Effector CD8-positive, alpha-beta T cell (primary cell): ENCODE results near the gene MYH15.

Experiments used
- DNase-seq: peaks from one replicate; lab custom pipeline; 2025; lab: John Stamatoyannopoulos, UW

Gene MYH15

DNA sequence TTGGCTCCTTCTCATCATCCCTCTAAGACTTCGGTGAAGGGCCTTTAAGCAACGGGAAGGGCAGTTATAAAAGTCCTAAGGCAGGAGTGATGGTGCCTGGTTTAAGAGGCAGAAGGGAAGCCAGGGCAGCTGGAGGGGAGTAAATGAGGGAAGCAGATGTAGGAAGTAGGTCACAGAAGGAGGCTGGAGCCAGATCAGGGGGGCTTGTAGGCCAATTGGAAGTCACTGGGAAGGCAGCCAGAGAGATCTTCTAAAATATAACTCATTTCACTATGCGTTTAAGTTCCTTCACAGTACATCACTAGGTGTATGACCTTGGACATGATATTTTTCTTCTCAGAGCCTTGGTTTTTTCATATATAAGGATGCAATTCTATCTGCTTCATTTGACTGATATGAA, 94.7 kb downstream of the MYH15 start:
- DNase-seq = no peak

DNA sequence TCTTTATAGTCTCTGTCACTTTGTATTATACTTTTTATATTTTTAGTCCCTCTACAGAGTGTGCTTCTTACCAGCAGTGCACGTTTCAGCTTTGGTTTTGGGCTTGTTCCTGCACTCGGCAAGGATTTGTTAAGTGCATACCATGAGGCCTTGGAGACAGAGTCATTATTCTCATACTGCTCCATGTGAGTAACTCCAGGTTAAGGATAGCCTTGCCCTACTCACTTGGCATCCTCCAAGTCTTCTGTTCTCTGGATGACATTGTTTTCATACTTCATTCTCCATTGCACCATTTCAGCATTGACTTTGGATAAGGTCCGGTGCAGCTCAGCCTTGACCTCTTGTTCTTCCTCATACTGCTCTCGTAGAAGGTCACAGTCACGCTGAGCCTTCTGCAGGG, 96.4 kb downstream of the MYH15 start:
- DNase-seq = no peak

DNA sequence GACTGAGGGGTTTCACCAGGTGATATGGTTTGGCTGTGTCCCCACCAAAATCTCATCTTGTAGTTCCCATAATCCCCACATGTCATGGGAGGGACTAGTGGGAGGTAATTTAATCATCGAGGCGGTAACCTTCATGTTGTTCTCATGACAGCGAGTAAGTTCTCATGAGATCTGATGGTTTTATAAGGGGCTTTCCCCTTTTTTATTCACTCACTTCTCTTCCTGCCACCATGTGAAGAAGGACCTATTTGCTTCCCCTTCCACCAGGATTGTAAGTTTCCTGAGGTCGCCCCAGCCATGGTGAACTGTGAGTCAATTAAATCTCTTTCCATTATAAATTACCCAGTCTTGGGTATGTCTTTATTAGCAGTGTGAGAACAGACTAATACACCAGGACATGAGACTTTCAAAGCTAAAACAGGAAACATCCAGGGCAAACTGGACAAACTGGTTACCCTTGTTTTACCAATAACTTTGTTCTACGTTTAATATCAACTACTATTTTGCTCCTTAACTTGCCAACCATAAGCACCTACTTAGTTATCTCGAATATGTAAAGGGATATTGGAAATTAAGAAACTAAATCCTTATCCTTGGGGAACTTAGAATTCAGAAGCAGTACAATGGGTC, 98.2 kb downstream of the MYH15 start:
- no peak for DNase-seq

DNA sequence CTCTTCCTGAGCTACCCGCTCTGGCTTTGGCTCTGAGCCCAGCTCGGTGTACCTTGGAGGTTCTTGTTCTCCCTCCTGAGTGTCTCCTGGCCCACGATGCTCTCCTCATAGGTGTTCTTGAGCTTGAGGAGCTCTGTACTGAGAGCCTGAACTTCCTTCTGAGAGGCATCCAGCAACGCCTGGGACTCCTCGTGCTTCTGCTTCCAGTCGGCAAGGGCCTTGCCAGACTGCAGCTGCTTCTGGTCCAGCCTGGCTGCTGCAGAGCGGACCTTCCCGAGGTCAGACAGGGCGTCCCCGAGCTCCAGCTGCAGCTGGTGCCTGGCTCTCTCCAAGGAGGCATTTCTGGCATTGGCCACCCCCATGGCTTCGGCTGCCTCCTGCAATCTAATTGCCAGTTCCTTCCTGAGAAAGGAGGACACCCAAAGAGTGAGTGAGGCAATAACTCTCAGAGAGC, 99.8 kb downstream of the MYH15 start:
- DNase-seq = no peak

- no peak for DNase-seq
Measured at GRCh38 chr3:108409800-108410178, 100.6 kb downstream of the MYH15 start.

DNA sequence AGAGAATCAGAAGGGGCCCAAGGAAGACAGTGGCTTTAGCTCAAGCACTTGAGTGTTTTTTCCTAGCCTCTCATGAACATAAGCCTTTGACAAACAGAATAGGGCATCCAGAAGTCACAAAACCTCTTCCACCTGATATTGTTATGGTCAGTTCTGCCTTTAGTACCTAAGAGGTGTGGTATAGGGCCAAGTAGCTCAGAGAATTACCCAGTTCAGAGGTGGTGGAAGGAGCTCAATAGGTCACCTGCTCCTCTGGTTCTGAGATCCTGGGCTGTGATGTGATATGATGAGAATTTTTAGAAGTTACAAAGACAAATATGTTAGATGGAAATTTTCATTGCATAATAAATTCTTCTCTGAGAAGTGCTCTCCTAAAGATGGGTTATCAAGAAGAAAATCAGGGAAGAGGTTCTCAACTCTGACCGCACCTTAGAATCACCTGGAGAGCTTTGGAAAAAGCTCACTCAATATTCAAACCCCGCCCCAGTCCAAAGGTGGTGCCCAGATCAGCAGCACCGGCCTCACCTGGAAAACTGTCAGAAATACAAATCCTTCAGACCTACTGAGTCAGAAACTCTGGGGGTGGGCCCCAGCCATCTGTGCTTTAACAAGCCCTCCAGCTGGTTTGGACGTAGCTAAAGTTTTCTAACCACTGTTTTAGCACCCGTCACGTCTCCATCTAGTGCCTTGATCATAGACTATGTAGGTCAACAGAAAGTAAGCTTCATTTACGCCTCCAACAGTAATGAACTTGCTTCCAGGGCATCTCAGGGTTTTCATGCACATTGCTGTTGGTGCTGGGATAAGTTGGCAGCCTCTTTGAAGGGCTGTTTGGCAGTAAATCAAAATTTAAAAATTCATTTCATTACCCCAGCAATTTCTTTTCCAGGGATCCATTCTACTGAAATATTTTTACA, 101.3 kb downstream of the MYH15 start:
- DNase-seq = no peak

DNA sequence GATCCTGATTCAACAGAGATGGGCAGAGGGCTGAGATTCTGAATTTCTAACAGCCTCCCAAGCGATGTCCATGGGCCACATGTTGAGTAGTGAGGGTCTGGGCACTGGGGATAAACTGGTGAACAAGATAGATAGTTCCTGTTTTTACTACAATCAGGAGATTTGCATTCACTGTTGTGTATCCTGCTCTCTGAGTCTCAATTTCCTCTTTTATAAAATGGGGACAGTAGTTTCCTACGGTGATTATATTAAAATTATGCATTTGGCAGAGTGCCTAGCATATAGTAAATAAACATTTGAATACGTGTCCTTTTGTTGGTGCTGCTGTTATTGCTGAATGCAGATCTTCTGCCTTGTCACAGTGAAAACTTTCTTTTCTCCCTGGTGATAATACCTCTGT, 102.5 kb downstream of the MYH15 start:
- no peak for DNase-seq

- no peak for DNase-seq
Measured at GRCh38 chr3:108406661-108407206, 103.7 kb downstream of the MYH15 start.

DNA sequence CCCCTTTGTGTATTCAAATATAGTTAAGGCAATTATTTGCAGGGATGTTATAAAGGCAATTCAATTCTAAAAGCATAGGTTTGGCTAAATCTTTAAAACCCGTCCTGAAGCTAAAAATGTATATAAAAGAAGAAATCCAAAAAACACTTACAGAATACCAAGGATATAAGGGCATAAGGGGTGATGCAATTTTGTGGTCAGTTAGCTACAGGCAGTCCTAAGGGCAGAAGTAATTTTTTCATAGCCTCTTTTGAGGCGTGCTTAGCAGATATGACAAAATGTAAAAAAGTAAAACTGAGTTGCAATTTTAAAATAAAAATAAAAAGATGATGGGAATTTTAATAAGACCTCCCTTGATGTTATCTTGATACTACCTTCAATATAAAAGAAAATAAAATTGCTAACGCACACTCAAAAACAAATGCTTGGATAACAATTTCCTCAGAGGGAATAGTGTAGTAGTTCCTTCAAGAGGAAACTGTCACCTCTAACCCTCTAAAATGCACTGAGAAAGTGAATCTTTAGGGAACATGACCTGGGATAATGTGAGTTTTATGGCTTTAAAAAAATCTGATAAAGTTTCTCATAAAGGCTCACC, 104.2 kb downstream of the MYH15 start:
- DNase-seq = no peak

GRCh38 chr3:108404368-108404767, 106.0 kb downstream of the MYH15 start:
- DNase-seq = no peak

GRCh38 chr3:108403686-108404345, 106.6 kb downstream of the MYH15 start:
- DNase-seq = no peak

- no peak for DNase-seq
Measured at GRCh38 chr3:108403198-108403597, 107.2 kb downstream of the MYH15 start.

DNA sequence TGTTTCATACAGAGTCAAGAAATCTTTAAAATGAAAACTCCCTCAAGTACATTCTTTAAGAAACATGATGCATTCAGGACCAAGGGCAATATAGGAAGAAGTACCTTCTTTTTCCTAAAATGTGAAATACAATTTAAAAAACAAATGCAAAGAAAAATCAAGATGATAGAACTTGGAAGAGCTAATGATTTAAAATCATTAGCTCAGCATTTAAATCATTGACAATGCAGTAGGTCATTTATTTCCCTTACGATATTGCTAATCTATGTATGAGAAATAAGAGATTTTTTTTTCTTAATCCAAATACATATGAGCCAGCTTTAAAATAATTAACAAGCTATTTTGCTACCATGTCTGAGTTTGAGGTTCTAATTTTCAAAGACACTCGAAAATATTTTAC, 108.6 kb downstream of the MYH15 start:
- DNase-seq = no peak

DNA sequence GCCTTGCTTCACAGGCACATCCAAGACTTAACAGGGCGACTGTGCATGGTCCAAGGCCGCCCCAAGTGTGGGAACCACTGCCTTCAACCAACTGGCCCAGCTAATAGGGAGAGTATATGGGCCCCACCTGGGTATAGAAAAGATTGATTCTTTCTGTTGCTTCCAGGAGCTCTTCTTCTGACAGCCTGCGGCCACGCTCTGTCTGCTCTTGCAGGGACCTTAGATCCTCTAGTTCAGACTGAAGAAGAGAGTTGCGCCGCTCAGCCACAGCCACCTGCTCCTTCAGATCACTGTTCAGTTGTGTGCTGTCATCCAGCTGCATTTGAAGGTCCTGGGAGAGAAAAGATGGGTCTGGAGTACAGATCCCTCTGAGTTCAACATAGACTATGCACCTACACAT, 111.9 kb downstream of the MYH15 start:
- no peak for DNase-seq

- no peak for DNase-seq
Measured at GRCh38 chr3:108396336-108396735, 114.1 kb downstream of the MYH15 start.

- no peak for DNase-seq
Measured at GRCh38 chr3:108394563-108394962, 115.8 kb downstream of the MYH15 start.

GRCh38 chr3:108394016-108394415, 116.4 kb downstream of the MYH15 start:
- no peak for DNase-seq

DNA sequence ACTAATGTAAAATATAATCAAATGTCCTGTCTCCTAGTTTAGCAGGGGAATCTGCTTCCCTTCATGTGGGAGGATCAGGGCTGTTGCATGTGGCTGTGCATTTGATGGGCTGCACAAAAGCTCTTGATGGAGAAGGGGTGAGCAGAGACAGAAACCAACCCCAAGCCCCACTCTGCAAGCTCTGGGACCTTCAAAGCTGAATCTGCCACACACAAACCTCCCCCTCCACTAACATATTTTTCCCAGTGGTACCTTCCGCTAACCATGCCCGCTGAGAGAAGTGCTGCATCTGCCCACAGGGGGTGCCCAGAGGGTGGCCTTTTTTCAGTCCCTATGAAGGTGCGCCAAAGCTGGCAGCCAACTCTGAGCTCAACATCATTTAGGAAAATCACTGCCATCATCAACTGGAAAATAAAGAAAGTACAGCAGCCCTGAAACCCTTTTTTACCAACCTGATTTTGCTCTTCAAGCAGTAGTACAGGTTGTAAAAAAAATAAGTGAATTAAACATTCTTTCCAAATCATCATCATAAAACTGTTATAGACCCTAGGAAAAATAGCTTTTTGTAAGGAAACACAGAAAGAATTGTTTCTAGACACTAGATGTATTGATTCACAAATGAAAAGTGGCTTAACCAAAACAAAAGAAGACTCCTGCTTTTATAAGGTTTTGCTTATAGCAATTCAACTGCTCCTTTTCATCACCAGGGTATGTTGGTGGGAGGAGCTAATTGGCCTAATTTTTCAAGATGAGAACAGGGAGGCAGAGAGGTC, 117.1 kb downstream of the MYH15 start:
- no peak for DNase-seq

DNA sequence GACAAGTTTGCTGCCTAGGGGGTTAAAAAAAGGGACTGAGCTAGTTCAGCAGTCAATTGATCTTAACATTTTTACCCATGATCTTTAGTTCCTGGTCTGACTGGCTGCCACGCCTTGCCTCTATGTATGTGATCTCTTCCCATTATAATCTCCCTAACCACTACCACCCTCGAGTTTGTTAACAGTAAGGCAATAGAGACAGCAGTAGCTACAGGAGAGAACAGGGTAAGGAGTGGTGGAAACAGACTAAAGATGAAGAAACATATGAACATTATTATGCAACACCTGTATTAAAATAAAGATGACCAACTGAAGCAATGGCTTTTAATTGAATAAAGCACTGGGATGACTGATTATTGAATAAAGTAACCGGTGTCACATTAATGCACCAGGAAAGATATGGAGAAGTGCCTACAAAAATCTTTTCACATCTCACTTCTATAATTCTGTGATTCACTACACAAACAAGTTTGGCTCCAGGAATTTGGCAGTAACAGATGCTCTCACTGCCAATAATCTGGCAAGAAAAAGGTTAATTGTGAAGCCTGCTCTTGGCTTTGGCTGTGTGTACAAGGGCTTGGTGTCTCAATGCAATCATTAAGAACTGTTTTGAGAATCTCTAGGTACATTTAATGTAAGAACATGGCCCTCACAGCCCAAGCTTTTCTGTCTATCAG, 118.3 kb downstream of the MYH15 start:
- DNase-seq = no peak

GRCh38 chr3:108389372-108389771, 121.0 kb downstream of the MYH15 start:
- no peak for DNase-seq
